HCT116 (cell line): ENCODE data around the gene SLC4A2.
"Not testable (repeated sequence)": the region's sequence is repeated elsewhere in the genome, so short reads cannot be mapped to it uniquely, and the experiment has no call there.

Source experiments
- CTCF ChIP-seq, 3 experiments: fragments of 200-600 bp in 1 of 3; sonication (generic) in 1 of 3; IDR thresholded peaks in 2 of 3; conservative IDR thresholded peaks in 1 of 3; 2 replicates each; pipeline ENCODE4 v1.5.1; 2012 to 2017; ENCODE audit warnings: low read depth in 2 of 3, low read length in 2 of 3, antibody characterized with exemption in 1 of 3, borderline replicate concordance in 1 of 3, control low read depth in 1 of 3, mild to moderate bottlenecking in 1 of 3, mixed read lengths in 1 of 3, mixed run types in 1 of 3, moderate library complexity in 1 of 3; ENCODE audit not compliant: insufficient read depth in 1 of 3
- EZH2 ChIP-seq: fragments of 200-600 bp; sonication (generic); IDR thresholded peaks from 2 replicates; pipeline ENCODE4 v1.6.1; 2017; ENCODE audit warnings: antibody characterized with exemption, mixed run types
- EZH2phosphoT487 ChIP-seq: fragments of 200-600 bp; IDR thresholded peaks from 2 replicates; pipeline ENCODE4 v1.6.1; 2018; ENCODE audit warnings: antibody characterized with exemption, borderline replicate concordance
- JUND ChIP-seq: IDR thresholded peaks from 2 replicates; pipeline ENCODE4 v1.6.1; 2012
- POLR2A ChIP-seq: IDR thresholded peaks from 2 replicates; pipeline ENCODE4 v1.7.0; 2011; ENCODE audit warnings: borderline replicate concordance; ENCODE audit not compliant: insufficient read depth, insufficient read length; ENCODE audit errors: extremely low read depth
- POLR2AphosphoS5 ChIP-seq: IDR thresholded peaks from 2 replicates; pipeline ENCODE4 v1.6.1; 2011; ENCODE audit warnings: mild to moderate bottlenecking, low read depth, low read length, moderate library complexity
- SP1 ChIP-seq: IDR thresholded peaks from 2 replicates; pipeline ENCODE4 v1.6.1; 2012; ENCODE audit warnings: low read depth
- TCF7L2 ChIP-seq: IDR thresholded peaks from 2 replicates; pipeline ENCODE4 v1.7.0; 2011; ENCODE audit warnings: borderline replicate concordance, inconsistent platforms; ENCODE audit not compliant: insufficient read depth, insufficient read length; ENCODE audit errors: extremely low read depth
- YY1 ChIP-seq: IDR thresholded peaks from 2 replicates; pipeline ENCODE4 v1.6.1; 2011; ENCODE audit warnings: low read length, low read depth, moderate library complexity, mild to moderate bottlenecking; ENCODE audit not compliant: insufficient replicate concordance; ENCODE audit errors: extremely low read depth
- ZFX ChIP-seq: fragments of 450-650 bp; IDR thresholded peaks from 2 replicates; pipeline ENCODE4 v1.6.1; 2017
- ZNF274 ChIP-seq: fragments of 200-500 bp; sonication (Bioruptor generic); IDR thresholded peaks from 2 replicates; pipeline ENCODE4 v1.6.1; 2014; ENCODE audit warnings: mild to moderate bottlenecking, low read depth, low read length, inconsistent platforms

DNA sequence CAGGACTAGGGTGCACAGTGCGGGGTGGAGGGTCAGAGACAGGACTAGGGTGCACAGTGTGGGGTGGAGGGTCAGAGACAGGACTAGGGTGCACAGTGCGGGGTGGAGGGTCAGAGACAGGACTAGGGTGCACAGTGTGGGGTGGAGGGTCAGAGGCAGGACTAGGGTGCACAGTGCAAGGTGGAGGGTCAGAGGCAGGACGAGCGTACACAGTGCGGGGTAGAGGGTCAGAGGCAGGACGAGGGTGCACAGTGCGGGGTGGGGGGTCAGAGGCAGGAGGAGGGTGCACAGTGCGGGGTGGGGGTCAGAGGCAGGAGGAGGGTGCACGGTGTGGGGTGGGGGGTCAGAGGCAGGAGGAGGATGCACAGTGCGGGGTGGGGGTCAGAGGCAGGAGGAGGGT lies 15.9 kb upstream of the SLC4A2 start:
- TF ChIP-seq CTCF (IDR thresholded peaks at IDR 0.05 in 2 of 3, conservative IDR thresholded peaks at IDR 0.05 in 1 of 3; ENCODE audit: borderline replicate concordance in 1 of 3, insufficient read depth in 1 of 3, low read depth in 2 of 3, low read length in 2 of 3); EZH2; POLR2AphosphoS5; SP1; POLR2A; YY1; ZNF274; JUND; TCF7L2; EZH2phosphoT487; ZFX: not testable (repeated sequence)
